ENCODE data around the gene SRCAP. TPM values are rescaled to one million over a fixed set of nuclear protein-coding genes. Genes with fewer than 3 reads are reported as not detected.

Gene SRCAP
- total and polyA plus RNA-seq, 2 of the 8 experiments (the other 6 are each of a cell fraction or from before 2014, with no cell fraction given), result 5.5 to 54.3 TPM

DNA sequence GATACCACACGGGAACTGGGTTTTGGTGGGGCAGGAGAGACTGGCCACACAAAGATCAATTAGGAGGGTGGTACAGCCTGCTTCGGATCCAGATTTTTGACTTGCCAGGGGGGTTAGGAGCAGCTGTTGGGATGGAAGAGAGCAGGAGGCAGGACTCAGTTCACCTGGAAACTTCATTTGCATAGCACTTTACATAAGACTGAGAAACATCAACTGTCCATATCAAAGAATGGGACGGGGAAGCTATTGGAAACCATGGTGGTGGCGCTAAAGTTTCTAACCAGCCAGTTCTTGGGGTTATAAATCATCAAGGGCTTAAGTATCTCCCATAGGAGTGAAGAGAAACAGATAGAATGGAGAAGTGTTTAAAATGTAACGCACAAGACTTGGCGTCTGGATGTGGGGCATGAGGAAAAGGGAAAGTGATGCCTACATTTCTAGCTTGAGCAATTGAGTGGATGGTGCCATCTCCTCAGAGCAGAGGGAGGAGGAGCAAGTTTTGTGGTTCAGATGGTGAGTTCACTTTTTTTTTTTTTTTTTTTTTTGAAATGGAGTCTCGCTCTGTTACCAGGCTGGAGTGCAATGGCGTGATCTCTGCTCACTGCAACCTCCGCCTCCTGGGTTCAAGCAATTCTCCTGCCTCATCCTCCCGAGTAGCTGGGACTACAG is 6.4 kb upstream of the SRCAP start:
- CTCF ChIA-PET (ENCODE audit: partially characterized antibody), result interaction anchor here (0.6 to 6.6 kb wide), 9 partner anchors 17 to 731 kb away, joined by 3 to 48 read pairs (median 4); partner anchors contain the start of gene PRR14
- Histone ChIP-seq H3K4ac (replicated peaks; ENCODE audit: insufficient read length, low read depth, low read length) (no peak overlapping the region), H3K14ac (ENCODE audit: insufficient read length) (no peak overlapping the region), H3K79me2 (ENCODE audit: control insufficient read depth in 1 of 2, insufficient read depth in 2 of 2, low read length in 2 of 2) (no peaks in the 10 kb centered on the region), H2AK5ac (ENCODE audit: low read depth, low read length) (no peak overlapping the region), H3K27me3 (replicated peaks in 1 of 4; ENCODE audit: control insufficient read depth in 3 of 4, extremely low read depth in 1 of 4, insufficient read depth in 3 of 4, low read length in 3 of 4) (peaks cover 68 to 94% (median 83%) of the 10 kb centered on the region in 4 experiments), H4K8ac (ENCODE audit: extremely low read depth, insufficient read depth, low read length) (no peak overlapping the region), H2BK15ac (ENCODE audit: low read length) (no peak overlapping the region), H3K23ac (ENCODE audit: insufficient read length) (no peak overlapping the region), H3K4me1 (replicated peaks in 1 of 4; ENCODE audit: control insufficient read depth in 3 of 4, insufficient read depth in 4 of 4, low read length in 3 of 4) (peaks cover 0 to 5% (median 3%) of the 10 kb centered on the region in 4 experiments; a peak in 6 of 7 replicates), H2BK5ac (ENCODE audit: low read depth, low read length) (no peak overlapping the region), H3K4me2 (ENCODE audit: insufficient read depth in 1 of 2, low read depth in 2 of 2, low read length in 2 of 2) (peak overlapping the region; percentile 43 to 52; a peak in 2 of 4 replicates), H3K23me2 (ENCODE audit: low read depth, low read length) (no peaks in the 10 kb centered on the region), H2BK20ac (ENCODE audit: low read length) (no peak overlapping the region), H3K79me1 (ENCODE audit: low read depth, low read length) (no peaks in the 10 kb centered on the region), H3K4me3 (ENCODE audit: extremely low read depth in 1 of 4, insufficient read depth in 2 of 4, low read depth in 3 of 4, low read length in 4 of 4) (peak overlapping the region in 1 of 4 experiments; percentile 15; a peak in 1 of 8 replicates), H2BK12ac (ENCODE audit: low read depth, low read length) (no peak overlapping the region), H3K9ac (replicated peaks in 1 of 4; ENCODE audit: extremely low read depth in 1 of 4, low read depth in 3 of 4, low read length in 3 of 4) (no peak overlapping the region), H4K5ac (ENCODE audit: insufficient read length, low read depth, low read length) (no peak overlapping the region), H3K9me3 (ENCODE audit: insufficient read depth in 2 of 2, low read depth in 1 of 2, low read length in 1 of 2) (no peaks in the 10 kb centered on the region), H2AFZ (ENCODE audit: low read length) (no peak overlapping the region), H4K20me1 (replicated peaks in 1 of 2; ENCODE audit: control insufficient read depth in 1 of 2, insufficient read depth in 2 of 2, low read length in 2 of 2) (peaks cover 5 to 24% of the 10 kb centered on the region in 2 experiments), H3K18ac (ENCODE audit: extremely low read depth, low read length) (no peak overlapping the region), H2BK120ac (replicated peaks; ENCODE audit: low read depth, low read length) (no peak overlapping the region), H3K36me3 (ENCODE audit: control insufficient read depth in 2 of 4, insufficient read depth in 4 of 4, low read length in 3 of 4) (no peaks in the 10 kb centered on the region), H3K27ac (ENCODE audit: low read depth, low read length) (no peak overlapping the region), H4K91ac (replicated peaks; ENCODE audit: insufficient read length, low read length) (no peak overlapping the region), H3K56ac (replicated peaks; ENCODE audit: insufficient read length, low read depth, low read length) (no peak overlapping the region)
- FAIRE-seq (no peak), DNase-seq (ENCODE audit: low read depth in 1 of 2, low spot score in 2 of 2) (no peak)
- WGBS, 2 experiments (ENCODE audit: extremely low coverage in 1 of 2, insufficient coverage in 1 of 2, insufficient read length in 1 of 2, insufficient replicate concordance in 2 of 2, low coverage in 1 of 2, low lambda C conversion rate in 2 of 2, missing lambda C conversion rate in 1 of 2), result 42% methylated on average over 9 of the region's 10 CpGs; no CpG with 5 or more reads in 1 of the 2 experiments
- POLR2A ChIA-PET (ENCODE audit: partially characterized antibody), result interaction anchor here (0.8 to 2.7 kb wide), 3 partner anchors 11 to 33 kb away, joined by 3 to 16 read pairs (median 11); partner anchors contain the start of gene FBRS
- TF ChIP-seq NANOG (IDR thresholded peaks at IDR 0.05; ENCODE audit: insufficient read depth, low read depth, low read length, poor library complexity, severe bottlenecking) (peak; percentile 93), SUZ12 (IDR thresholded peaks at IDR 0.05; ENCODE audit: low read length) (no peak), SIN3A (conservative IDR thresholded peaks at IDR 0.05 in 1 of 2, IDR thresholded peaks at IDR 0.05 in 1 of 2; ENCODE audit: low read depth in 1 of 2, low read length in 2 of 2) (no peak), EP300 (IDR thresholded peaks at IDR 0.05; ENCODE audit: borderline replicate concordance in 1 of 2, low read depth in 2 of 2, low read length in 2 of 2) (no peak), CTBP2 (IDR thresholded peaks at IDR 0.05; ENCODE audit: borderline replicate concordance, insufficient read depth, insufficient read length, low read length) (no peak), HDAC2 (IDR thresholded peaks at IDR 0.05; ENCODE audit: borderline replicate concordance in 1 of 2, low read depth in 2 of 2, low read length in 2 of 2) (no peak), TCF12 (IDR thresholded peaks at IDR 0.05; ENCODE audit: low read depth, low read length) (0 out of 2 replicates have a peak, but pooled peaks have one; percentile 56)

All from H1 (cell line).